Ecto neural progenitor cell (in vitro differentiated cells): Measurements from ENCODE around the gene ISLR2.
"Not testable (repeated sequence)": the region's sequence is repeated elsewhere in the genome, so short reads cannot be mapped to it uniquely, and the experiment has no call there.

Experiments
- DNase-seq: peaks from one replicate; pipeline ENCODE4 v3.0.0-alpha.2; 2018; ENCODE audit warnings: low spot score

The ISLR2 gene

DNA sequence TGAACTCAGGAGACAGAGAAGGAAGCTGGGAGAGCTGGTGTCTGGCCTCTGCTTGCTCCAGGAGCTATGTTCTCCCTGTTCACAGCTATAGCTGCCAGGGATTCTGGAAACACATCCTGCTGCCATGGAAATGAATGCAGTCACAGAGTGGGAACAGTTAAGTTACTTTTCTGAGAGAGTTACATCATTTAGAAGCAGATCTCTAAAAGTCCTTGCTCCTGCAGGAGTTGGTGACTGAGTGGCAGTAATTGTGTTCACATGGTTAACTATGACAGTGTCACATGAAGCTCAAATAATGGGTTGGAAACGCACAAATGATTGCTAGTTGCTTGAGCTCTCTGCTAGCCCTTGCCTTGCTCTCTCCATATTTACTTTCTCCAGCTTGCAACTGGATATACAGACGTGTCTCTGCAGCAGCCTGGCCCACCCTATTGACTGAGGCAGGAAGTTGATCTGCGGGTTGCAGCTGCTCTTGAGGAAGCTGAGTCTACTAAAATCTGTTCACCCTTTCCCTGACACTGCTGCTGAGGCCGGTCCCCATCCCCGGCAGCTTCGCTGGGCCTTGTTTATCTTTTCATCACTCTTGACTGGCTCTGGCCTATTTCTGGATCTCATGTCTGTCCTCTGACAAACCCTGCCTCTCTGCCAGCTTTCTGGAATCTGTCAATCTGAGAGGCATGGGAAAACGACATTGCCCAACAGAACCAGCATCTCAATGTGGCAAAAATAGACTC is 26.5 kb downstream of the ISLR2 start:
- peak; percentile 47 for DNase-seq

DNA sequence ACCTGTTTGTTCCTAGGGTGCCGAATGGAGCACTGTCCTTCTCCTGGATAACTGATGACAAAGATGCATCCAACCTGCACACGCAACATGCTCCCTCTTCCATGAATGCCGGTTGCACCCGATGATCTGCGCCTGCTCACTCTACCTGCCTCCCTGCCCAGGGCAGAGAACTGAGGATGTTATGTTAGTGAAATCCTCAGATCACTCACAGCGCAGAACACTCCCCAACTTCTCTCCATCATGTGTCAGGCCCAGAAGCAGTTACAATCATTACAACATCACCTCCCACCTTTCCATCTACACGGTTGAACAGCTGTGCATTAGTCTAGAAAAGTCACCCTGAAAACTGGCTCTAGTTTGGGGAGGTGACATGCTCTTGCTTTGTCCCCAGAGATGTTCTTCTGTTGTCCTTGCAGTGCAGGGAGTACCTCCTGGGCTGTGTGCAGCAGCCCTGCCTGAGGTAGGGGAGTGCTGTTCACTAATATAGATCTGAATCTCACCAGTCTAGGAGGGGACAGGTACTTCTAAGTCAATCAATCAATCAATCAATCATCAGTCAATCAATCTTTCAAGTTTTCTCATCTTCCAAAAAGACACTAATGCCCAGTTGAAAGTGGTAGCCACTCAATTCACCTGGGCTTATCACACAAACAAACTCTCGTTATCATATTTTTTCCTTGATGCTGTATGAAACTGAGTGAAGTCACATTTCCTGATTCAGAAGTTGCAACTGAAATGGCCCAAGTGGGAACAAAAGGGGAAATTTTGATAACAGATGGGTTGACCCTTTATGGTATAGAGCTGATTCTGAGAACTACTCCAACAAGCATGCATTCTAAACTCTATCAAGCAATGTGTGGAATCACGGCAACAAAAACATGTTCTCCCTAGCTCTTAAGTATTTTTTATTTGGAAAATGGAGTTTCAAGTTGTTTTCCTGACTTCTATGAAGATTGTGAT is 27.8 kb downstream of the ISLR2 start:
- DNase-seq, result no peak

DNA sequence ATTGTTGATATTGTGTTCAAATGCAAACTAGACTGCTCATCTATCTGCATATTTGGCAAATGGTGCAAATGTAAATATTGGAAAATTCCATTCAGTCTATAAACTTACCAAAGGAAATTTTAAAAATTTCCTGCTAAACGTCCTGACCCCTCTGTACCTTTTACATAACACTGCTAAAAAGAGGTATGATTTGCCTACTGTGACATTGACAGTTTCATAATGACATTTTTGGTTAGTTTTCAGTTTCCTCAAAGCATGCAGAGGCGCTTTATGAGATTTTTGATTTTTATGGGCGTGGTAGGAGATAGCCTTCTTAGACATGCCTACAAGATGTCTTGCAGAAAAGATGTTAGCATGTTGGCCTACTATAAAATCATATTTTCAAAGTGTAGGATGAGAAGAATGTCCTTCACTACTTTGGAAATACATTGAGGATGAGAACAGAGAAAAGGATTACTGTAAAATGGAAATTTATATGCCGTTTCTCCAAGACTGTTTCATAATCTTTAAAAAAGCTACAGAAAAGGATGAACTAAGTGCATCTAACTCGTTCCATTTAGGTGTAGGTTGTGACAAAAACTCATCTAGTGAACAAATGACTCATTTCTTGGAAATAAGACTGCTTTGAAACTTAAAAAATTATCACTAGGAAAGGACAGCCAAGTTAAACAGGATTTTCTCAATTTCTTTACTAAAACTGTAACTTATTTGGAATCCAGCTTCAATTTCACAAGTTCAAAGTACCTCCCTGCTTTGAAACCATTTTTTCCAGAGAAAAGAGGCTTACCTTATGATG is 28.7 kb downstream of the ISLR2 start:
- no peak for DNase-seq

DNA sequence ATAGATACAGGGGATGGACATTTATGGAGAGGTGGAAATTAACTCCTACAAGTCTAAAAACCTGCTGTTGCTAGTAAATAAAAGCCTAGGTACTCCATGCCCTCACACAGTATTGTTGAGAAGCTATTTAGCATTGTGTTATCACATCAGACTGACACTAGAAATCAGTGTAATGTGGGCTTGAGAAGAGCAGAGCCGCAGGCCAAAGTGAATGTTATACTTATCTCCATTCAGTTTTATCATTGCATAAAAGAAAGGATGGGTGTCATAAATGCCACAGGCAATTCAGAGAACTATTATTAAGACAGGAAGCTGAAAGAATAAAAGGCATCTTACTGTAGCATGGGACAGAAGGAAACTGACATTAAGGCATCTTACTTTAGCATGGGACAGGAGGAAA is 29.4 kb downstream of the ISLR2 start:
- no peak for DNase-seq

DNA sequence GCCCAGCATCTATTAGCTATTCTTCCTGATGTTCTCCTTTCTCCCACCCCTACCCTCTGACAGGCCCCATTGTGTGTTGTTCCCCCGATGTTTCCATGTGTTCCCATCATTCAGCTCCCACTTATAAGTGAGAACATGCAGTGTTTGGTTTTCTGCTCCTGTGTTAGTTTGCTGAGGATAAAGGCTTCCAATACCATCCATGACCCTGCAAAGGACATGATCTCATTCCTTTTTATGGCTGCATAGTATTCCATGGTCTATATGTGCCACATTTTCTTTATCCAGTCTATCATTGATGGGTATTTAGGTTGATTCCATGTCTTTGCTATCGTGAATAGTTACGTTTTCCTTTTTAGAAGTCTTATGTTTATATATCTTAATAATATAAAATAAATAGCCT is 30.0 kb downstream of the ISLR2 start:
- DNase-seq, result not testable (repeated sequence)

DNA sequence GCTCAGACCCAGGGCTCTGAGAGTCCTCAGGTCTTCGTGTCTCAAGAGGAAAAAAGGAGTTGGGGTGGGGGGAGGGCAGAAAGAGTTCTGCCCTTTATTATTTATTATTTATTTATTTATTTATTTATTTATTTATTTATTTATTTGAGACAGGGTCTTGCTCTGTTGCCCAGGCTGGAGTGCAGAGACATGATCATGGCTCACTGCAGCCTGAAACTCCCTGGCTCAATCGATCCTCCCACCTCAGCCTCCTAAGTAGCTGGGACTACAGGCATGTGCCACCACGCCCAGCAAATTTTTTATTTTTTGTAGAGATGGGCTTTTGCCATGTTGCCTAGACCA is 31.8 kb downstream of the ISLR2 start:
- DNase-seq, result not testable (repeated sequence)

DNA sequence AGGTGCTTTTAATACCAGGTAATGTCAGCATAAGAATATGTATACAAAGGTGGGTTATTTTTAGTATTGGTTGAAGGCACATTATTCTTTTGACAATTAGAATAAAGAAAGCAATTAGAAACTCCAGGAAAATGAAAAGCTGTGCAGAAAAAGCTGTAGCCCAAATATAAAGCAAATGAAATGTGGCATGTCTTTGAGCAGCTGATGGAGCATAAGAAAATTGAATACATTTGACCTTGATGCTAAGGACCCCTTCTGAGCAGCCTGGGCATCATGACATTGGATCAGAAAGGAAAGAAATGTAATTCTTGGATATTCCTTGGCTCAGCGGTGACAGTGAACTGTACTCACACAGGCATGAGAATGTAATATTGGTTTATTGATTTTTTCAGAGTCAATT is 35.1 kb downstream of the ISLR2 start:
- no peak for DNase-seq

DNA sequence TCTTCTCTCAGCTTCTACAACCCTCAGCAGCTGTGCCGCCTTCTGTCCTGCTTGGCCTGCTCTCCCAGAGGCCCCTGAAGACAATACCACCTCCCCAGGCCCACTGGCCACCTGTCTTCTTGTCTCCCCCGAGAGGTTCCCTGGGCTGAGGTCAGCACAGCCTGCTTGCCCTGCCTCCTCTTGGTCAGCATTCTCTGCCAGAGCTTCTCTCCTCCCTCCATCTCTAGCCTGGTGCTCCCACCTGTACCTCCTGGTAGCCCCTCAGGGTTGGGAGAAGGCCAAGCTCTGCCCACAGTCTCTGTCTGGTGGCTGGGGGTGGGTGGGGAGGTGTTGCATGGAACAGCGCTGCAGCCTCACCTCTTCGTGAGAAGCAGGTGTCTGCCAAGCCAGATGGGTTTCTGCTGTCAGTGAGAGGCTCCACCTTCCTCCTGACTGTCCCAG is 37.5 kb downstream of the ISLR2 start:
- DNase-seq, result no peak

DNA sequence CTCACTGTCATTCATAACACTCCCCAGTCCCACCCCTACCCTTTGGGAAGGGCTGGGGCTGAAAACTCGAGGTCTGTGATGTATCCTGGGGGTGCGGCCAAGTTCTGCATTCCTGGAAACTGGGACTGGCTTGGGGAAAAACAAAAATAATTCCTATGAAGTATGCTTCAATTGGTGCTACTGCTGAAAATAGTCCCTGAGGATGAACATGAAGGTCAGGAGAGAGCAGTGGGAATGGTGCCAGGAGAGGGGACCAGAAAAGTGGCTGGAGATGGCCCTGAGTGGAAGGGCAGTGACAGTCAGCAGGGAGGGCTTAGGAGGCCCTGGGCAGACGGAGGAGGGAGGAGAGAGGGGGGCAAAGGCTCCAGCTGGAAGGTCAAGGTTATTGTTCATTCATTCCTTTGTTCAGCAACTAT is 38.3 kb downstream of the ISLR2 start:
- no peak for DNase-seq

DNA sequence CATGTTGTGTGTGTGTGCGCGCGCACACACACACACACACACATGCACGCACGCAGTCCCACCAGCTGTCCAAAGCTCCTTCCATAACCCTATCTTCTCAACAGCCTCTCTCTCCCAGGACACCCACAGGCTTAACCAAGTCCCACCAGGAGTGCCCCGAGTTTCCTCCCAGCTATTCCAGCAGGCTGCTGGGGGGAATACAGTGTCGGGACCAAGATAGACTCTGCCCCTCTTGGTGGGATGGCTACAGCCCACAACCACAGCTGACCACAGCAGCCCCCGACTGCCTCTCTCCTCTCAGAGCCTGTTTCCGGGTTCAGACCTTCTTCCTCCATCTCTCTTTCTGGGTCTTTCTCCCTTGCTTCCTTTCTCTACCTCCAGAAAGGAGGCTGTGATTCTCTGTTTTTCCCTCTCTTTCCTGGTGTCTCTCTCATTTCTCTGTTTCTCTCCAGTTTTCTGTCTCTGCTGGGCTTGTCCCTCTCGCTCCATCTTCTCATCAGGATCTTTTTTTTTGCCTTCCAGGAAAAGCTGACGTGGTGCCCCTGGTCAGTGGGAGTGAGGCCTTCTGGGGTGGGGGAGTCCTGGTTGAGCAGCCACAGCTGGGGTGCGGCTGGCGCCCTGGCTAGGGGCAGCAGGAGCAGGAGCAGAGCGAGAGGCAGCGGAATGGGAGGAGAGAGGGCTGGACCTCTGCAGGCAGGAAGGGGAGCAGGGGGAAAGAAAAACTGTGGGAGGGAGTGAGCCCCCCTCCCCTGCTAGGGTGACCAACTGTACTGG is 39.9 kb downstream of the ISLR2 start:
- DNase-seq, result peak; percentile 43

DNA sequence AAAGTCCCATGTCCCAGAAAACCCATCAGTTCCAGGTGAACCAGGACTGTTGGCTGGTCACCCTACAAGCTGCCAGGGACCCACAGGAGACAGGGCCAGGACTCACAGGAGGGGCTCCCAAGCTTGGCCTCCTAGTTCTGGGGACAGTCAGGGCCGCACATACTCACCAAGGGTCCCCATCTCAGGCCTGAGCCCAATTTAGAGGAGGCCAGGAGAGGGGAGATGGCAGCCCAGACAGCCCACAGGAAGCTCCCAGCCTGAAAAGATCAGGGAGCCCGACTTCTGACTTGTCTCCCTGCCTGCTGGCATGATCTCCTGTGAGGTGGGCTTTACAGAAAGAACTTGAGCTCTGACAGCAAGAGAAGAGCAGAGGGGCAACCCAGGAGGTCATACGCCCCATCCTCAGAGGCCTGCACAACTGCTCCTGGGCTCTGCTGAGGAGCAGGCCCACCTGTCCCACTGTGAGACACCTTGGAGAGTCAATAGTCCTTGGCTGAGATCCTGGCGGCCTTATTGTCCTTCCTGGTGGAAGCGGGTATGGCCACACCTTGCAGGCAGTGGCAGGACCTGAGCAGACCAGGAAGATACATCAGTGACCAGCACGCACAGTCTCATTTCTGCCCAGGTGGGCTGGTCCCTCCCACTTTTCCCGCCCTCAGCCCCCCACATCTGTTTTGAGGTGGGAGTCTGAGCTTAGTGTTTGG is 40.6 kb downstream of the ISLR2 start:
- DNase-seq, result no peak

DNA sequence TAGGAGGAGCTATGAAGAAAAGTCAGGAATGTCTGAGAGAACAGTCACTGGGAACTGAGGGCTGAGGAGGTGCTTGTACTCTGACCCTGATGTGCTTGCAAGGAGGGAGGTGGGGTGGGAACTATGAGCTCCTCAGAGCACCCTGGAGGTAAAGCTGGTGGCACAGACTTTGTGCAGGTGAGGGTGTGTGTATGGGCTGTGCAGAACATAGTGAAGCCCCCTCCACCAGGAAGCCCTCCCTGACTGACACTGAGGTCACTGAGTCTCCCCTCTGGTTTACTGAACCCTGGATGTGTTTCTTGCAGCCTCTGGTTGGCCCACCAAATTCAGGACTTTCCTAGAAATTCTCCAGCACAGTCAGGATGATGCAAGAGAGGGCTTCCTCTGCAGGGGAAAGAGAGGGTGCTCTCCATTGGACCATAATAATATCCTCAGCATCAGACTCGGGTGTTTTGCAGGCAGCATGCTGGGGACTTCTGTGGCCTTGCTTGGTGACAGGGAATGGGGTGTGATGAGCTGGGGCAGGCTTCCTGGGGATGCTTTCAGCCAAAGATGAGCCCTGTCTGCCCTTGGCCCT is 41.7 kb downstream of the ISLR2 start:
- DNase-seq, result no peak

DNA sequence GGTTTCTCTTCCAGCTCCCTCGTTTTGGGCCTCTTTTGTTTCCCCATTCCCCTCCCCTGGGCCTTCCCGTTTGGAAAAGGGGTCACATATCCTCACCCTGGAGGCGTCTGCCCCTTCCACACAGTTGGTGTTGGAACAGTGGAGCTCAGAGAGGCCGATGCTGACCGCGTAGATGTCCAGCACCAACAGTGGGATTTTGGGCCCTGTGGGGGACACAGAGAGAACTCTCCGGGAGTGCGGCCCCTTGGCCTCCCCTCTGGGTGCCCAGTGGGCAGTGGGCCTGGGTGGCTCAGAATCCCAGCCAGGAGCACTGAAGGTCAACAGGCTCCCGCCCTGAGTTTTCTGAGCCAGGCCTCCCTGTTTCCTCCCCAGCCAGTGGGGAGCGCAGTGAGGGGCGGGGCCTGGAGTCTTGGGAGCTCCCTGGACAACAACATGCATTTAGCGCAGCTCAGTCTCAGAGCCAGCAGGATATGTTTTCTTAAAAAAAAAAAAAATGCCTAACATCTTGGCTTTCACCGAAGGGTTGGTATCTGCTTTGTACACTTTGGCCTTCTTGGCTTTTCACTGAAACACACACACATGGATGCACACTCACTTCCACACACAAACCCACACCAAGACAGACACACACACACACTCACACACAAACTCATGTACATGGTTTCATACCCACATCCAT is 42.5 kb downstream of the ISLR2 start:
- DNase-seq, result peak; percentile 62

DNA sequence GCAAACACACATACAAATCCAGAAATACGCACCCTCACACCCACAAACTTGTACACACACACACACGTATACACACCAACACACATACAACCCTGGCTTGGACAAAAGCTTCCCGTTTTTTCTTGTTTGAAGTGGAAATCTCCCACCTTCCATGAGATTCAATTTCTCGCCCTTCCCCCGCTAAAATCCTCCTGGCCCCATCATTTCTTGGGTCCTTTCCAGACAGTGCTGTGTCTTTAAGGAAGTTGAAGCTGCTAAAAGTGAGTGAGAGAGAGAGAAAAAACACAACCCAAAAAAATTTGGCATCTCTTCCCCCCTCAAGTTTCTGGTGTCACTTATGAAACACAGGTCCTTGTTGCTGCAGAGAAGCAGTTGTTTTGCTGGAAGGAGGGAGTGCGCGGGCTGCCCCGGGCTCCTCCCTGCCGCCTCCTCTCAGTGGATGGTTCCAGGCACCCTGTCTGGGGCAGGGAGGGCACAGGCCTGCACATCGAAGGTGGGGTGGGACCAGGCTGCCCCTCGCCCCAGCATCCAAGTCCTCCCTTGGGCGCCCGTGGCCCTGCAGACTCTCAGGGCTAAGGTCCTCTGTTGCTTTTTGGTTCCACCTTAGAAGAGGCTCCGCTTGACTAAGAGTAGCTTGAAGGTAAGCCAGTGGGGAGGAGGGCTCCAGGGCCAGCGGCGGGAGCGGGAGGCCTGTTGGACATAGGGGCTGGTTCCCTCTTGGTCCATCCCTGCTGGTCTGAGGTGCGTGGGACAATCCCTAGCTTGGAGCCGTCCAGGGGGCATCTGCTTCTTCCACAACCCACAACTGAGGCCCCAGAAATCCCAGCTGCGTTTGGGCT is 43.2 kb downstream of the ISLR2 start, which contains the start of gene ISLR:
ISLR (plus strand) TSS at position 331 of the 839 bp plus-strand sequence. CDS start 1,149 bp downstream, outside the sequence.
- no peak for DNase-seq

DNA sequence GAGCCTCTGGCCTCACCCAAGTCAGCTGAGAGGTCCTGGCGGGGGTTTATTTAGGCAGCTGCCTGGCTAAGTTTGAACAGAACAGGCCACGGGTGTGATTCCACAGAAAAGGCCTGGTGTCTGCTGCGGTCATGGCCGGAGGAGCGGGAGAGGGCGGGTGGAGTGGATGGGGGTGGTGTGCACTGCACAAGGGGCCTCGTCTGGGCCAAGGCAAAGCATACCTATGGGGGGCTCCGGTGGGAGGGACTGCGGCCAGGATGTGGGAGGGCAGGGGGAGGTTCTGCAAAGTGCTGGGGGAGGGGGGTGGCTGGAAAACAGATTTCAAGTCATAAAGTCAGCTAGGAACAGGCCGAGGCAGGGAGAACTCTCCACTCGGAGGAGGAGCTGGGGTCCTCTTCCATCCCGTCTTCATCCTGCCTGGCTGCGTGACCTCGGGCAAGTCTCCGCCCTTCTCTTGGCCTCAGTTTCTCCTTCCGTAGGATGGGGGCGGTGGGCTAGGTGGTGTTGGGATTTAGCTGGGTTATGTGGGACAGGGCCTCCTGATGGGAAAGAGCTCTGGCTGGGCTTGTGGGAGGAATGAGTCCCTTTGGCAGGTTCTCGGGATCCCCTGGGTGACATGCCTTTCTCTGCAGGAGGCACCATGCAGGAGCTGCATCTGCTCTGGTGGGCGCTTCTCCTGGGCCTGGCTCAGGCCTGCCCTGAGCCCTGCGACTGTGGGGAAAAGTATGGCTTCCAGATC is 44.0 kb downstream of the ISLR2 start:
- no peak for DNase-seq

DNA sequence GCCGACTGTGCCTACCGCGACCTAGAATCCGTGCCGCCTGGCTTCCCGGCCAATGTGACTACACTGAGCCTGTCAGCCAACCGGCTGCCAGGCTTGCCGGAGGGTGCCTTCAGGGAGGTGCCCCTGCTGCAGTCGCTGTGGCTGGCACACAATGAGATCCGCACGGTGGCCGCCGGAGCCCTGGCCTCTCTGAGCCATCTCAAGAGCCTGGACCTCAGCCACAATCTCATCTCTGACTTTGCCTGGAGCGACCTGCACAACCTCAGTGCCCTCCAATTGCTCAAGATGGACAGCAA is 44.5 kb downstream of the ISLR2 start:
- no peak for DNase-seq

DNA sequence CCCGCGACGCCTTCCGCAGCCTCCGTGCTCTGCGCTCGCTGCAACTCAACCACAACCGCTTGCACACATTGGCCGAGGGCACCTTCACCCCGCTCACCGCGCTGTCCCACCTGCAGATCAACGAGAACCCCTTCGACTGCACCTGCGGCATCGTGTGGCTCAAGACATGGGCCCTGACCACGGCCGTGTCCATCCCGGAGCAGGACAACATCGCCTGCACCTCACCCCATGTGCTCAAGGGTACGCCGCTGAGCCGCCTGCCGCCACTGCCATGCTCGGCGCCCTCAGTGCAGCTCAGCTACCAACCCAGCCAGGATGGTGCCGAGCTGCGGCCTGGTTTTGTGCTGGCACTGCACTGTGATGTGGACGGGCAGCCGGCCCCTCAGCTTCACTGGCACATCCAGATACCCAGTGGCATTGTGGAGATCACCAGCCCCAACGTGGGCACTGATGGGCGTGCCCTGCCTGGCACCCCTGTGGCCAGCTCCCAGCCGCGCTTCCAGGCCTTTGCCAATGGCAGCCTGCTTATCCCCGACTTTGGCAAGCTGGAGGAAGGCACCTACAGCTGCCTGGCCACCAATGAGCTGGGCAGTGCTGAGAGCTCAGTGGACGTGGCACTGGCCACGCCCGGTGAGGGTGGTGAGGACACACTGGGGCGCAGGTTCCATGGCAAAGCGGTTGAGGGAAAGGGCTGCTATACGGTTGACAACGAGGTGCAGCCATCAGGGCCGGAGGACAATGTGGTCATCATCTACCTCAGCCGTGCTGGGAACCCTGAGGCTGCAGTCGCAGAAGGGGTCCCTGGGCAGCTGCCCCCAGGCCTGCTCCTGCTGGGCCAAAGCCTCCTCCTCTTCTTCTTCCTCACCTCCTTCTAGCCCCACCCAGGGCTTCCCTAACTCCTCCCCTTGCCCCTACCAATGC is 45.1 kb downstream of the ISLR2 start:
- no peak for DNase-seq
